Spleen (tissue), 11 donors: ENCODE measurements around the gene EIF4G1. TPM values are rescaled to one million over a fixed set of nuclear protein-coding genes. Genes with fewer than 3 reads are reported as not detected.

Source experiments
- DNase-seq: peaks from one replicate; pipeline ENCODE4 v3.0.0-alpha.2; 2020
- H3K27ac ChIP-seq, 8 donors: fragments of 200-600 bp; sonication (generic) in 7 of 8; 1 replicate in 4 of 8; 2 replicates in 4 of 8; pipeline versions ENCODE4 v1.5.0 to v1.8.0; 2016 to 2021; ENCODE audit warnings: inconsistent platforms in 4 of 8, mild to moderate bottlenecking in 4 of 8, moderate library complexity in 1 of 8
- H3K27me3 ChIP-seq, 7 donors: fragments of 200-600 bp; sonication (generic) in 6 of 7; replicated peaks in 1 of 7; 1 replicate in 4 of 7; 2 replicates in 3 of 7; pipeline versions ENCODE4 v1.5.0 to v1.8.0; 2016 to 2021; ENCODE audit warnings: inconsistent platforms in 3 of 7, mild to moderate bottlenecking in 1 of 7
- H3K36me3 ChIP-seq, 6 donors: fragments of 200-600 bp; sonication (generic) in 5 of 6; 1 replicate in 4 of 6; 2 replicates in 2 of 6; pipeline versions ENCODE4 v1.5.0 to v1.8.0; 2016 to 2021; ENCODE audit warnings: inconsistent platforms in 2 of 6
- H3K4me1 ChIP-seq, 6 donors: fragments of 200-600 bp; sonication (generic) in 5 of 6; 1 replicate in 3 of 6; 2 replicates in 3 of 6; pipeline versions ENCODE4 v1.5.0 to v1.8.0; 2016 to 2021; ENCODE audit warnings: inconsistent platforms in 3 of 6
- H3K4me3 ChIP-seq, 8 donors: fragments of 200-600 bp; sonication (generic) in 7 of 8; 1 replicate in 4 of 8; 2 replicates in 4 of 8; pipeline versions ENCODE4 v1.5.0 to v1.8.0; 2016 to 2021; ENCODE audit warnings: inconsistent platforms in 4 of 8, mild to moderate bottlenecking in 4 of 8, moderate library complexity in 2 of 8
- H3K9me3 ChIP-seq, 8 donors: fragments of 200-600 bp; sonication (generic) in 7 of 8; 1 replicate in 4 of 8; 2 replicates in 4 of 8; pipeline versions ENCODE4 v1.5.0 to v1.8.0; 2016 to 2021; ENCODE audit warnings: inconsistent platforms in 4 of 8
- CTCF ChIP-seq, 11 experiments: fragments of 200-600 bp in 7 of 11; fragments of 450-650 bp in 4 of 11; sonication (generic) in 4 of 11; IDR thresholded peaks in 8 of 11; conservative IDR thresholded peaks in 3 of 11; 1 replicate in 7 of 11; 2 replicates in 4 of 11; pipeline versions ENCODE4 v1.4.0 to v1.8.0; 2016 to 2021; ENCODE audit warnings: antibody characterized with exemption in 11 of 11, inconsistent platforms in 4 of 11, mild to moderate bottlenecking in 1 of 11
- POLR2A ChIP-seq, 3 donors: fragments of 450-650 bp; IDR thresholded peaks; one replicate each; pipeline ENCODE4 v1.5.1; 2017; ENCODE audit warnings: antibody characterized with exemption in 3 of 3, mild to moderate bottlenecking in 1 of 3
- POLR2AphosphoS5 ChIP-seq, 3 donors: sonication (generic); formaldehyde crosslinking; IDR thresholded peaks; one replicate each; pipeline ENCODE4 v1.5.1; 2017; ENCODE audit warnings: antibody characterized with exemption in 3 of 3
- WGBS, 5 donors: extraction: QIAGEN DNeasy Blood & Tissue Kit in 3 of 5; methylation state at CpG; one replicate each; pipeline versions ENCODE4 v1.1.5 to v1.1.7; 2013 to 2018; 5-methylcytosine and 5-hydroxymethylcytosine counted together
- intact Hi-C: fragments of 100-400 bp; cut with DNase I; formaldehyde crosslinking; loops from one replicate; pipeline ENCODE4 v1.15.0; 2023; ENCODE audit warnings: low total_unique reads
- polyA plus RNA-seq, 3 donors: library from polyadenylated mRNA; stranded (reverse); fragments of 200-250 nt; gene quantifications; one replicate each; pipeline ENCODE4 v1.2.1, GENCODE V29; 2013
- total RNA-seq, 7 donors: library from RNA; depleted of rRNA in 3 of 7; stranded (reverse); fragments of >200 nt in 3 of 7; fragmentation: NEBNext Ultra II Directional in 4 of 7; extraction: Animal tissue kit (Norgen Biotek cat#: 25700) in 4 of 7; gene quantifications; one replicate each; pipeline versions ENCODE4 v1.1.0 to v1.2.1, GENCODE V29; 2016 to 2021
- donor health status: healthy with polysubstance abuse.
- donor health status: DM: no; HTN: no; CAD: no; lungs with moderate emphysema.
- donor health status: DM: no; HTN: no; CAD: no.
- donor health status: Bipolar disorder and iron deficiency.
- donor health status: healthy.
- donor health status: DM: no; HTN: no; CAD: no.
- donor health status: DM: yes; HTN: yes; CAD: no.

Gene EIF4G1
- total and polyA plus RNA-seq, 10 donors = 83.4 to 294 (median 230) TPM

- TF ChIP-seq POLR2AphosphoS5 (IDR thresholded peaks at IDR 0.05) (no peak), CTCF (IDR thresholded peaks at IDR 0.05 in 8 of 11, conservative IDR thresholded peaks at IDR 0.05 in 3 of 11) (no peak), POLR2A (IDR thresholded peaks at IDR 0.05) (no peak)
- intact Hi-C loops = no loop called here
- no peaks in the 10 kb centered on the region for H3K36me3 ChIP-seq
- no peak overlapping the region for H3K27ac ChIP-seq
- H3K4me3 ChIP-seq = no peak overlapping the region
- whole genome bisulfite sequencing, 5 donors = 89 to 96% (median 94%) methylated on average over 20 to 21 of the region's 21 CpGs
- no peak for DNase-seq
- H3K4me1 ChIP-seq = no peaks in the 10 kb centered on the region
- H3K27me3 ChIP-seq = peaks cover 0 to 37% (median 3%) of the 10 kb centered on the region in 7 donors
- H3K9me3 ChIP-seq = no peaks in the 10 kb centered on the region
These were observed 22.5 kb upstream of the EIF4G1 start for GRCh38 chr3:184291738-184292445.

DNA sequence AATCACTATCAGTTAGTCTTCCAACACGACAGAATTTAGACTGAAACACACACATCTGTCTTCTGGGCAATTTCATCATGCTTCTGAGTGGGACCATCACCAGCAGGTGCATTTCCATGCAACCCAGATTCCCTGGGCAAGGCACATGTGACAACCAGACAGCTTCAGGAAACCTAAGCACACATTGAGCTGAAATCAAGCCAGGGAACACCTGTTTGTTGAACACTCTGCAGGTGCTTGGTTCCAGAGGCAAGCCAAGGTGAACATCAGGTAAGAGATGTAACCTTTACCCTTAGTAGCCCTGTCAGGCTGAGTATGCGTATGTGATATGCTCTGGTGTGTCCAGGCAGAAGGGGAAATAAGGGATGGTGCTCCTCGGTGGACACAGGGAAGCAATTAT is 18.6 kb upstream of the EIF4G1 start:
- DNase-seq = no peak
- TF ChIP-seq POLR2AphosphoS5 (IDR thresholded peaks at IDR 0.05) = no peak
- TF ChIP-seq CTCF (IDR thresholded peaks at IDR 0.05 in 8 of 11, conservative IDR thresholded peaks at IDR 0.05 in 3 of 11) = no peak
- TF ChIP-seq POLR2A (IDR thresholded peaks at IDR 0.05) = no peak
- Histone ChIP-seq H3K4me3 (no peak overlapping the region), H3K27ac (no peak overlapping the region), H3K36me3 (peaks cover 0 to 9% (median 5%) of the 10 kb centered on the region in 6 donors), H3K27me3 (peaks cover 0 to 14% (median 0%) of the 10 kb centered on the region in 7 donors), H3K9me3 (no peaks in the 10 kb centered on the region), H3K4me1 (peaks cover 13 to 23% (median 19%) of the 10 kb centered on the region in 6 donors)
- 71 to 79% (median 76%) methylated on average over 3 of the region's 3 CpGs for WGBS, 5 donors
- intact Hi-C loops = no loop called here

DNA sequence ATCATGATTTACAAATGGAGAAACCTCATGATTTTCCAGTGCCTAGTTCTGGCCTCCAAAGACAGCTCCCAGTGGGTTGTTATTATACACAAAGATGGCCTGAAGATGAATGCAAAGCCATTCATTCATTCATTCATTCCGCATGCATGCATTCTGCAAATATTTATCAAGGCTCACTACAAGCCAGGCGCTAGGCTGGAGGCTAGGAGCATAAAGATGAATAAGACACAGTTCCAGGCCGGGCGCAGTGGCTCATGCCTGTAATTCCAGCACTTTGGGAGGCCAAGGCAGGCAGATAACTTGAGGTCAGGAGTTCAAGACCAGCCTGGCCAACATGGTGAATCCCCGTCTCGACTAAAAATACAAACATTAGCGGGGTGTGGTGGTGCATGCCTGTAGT is 17.8 kb upstream of the EIF4G1 start:
- TF ChIP-seq CTCF (IDR thresholded peaks at IDR 0.05 in 8 of 11, conservative IDR thresholded peaks at IDR 0.05 in 3 of 11) (no peak), POLR2AphosphoS5 (IDR thresholded peaks at IDR 0.05) (no peak), POLR2A (IDR thresholded peaks at IDR 0.05) (no peak)
- H3K27ac ChIP-seq = no peak overlapping the region
- H3K27me3 ChIP-seq = peaks cover 0 to 5% (median 0%) of the 10 kb centered on the region in 7 donors
- 77 to 92% (median 79%) methylated on average over 7 of the region's 7 CpGs for WGBS, 5 donors
- H3K36me3 ChIP-seq = peaks cover 0 to 17% (median 13%) of the 10 kb centered on the region in 6 donors
- no peak overlapping the region for H3K4me3 ChIP-seq
- peak; percentile 48 for DNase-seq
- H3K9me3 ChIP-seq = no peaks in the 10 kb centered on the region
- peaks cover 14 to 32% (median 26%) of the 10 kb centered on the region in 6 donors for H3K4me1 ChIP-seq
- intact Hi-C loops = no loop called here

DNA sequence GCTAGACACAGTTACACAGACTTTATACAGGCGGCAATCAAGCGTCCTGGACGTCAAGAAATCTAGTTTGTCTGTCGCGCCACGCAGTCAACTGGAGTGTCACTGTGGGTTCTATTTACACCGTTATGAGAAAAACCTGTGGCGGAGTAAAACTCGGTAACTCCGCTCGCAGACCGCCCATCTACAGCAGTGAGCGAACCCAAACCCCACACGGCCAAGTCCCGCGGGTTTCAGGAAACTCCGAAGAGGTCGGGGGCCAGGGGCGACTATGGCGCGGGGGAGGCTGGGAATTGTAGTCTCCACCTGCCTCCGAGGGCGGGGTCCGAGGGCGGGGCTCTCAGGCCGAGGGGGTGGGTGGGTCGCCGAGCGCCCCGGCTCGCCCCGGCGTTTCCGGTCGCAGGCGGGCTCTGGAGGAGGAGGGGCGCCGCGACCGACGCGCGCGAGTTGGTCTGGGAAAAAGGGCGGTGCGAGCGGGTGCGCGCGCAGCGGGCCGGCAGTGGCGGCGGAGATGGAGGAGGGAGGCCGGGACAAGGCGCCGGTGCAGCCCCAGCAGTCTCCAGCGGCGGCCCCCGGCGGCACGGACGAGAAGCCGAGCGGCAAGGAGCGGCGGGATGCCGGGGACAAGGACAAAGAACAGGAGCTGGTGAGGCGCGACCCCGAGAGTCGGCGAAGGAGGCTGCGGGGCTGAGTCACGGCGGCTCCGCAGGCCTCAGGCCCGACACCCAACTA is 15.5 kb upstream of the EIF4G1 start, which contains the start of gene PSMD2:
Gene PSMD2 (plus strand): TSS at position 483 of the 729 bp plus-strand sequence. CDS start 26 bp downstream, at position 509.
- WGBS, 5 donors = 0 to 1% (median 0%) methylated on average over 31 to 78 of the region's 78 CpGs
- Histone ChIP-seq H3K27me3 (no peaks in the 10 kb centered on the region), H3K27ac (peak within 1 kb of the TSS; percentile 69 to 92 (median 88)), H3K9me3 (no peaks in the 10 kb centered on the region), H3K4me3 (peak within 1 kb of the TSS; percentile 58 to 99 (median 88)), H3K36me3 (peaks cover 10 to 40% (median 36%) of the 10 kb centered on the region in 6 donors), H3K4me1 (peaks cover 14 to 41% (median 26%) of the 10 kb centered on the region in 6 donors)
- peak; percentile 99 for DNase-seq
- peak; percentile 92 to 96 (median 93) for TF ChIP-seq POLR2AphosphoS5 (IDR thresholded peaks at IDR 0.05)
- TF ChIP-seq POLR2A (IDR thresholded peaks at IDR 0.05) = peak in 2 of 3 donors; percentile 41 to 71
- TF ChIP-seq CTCF (IDR thresholded peaks at IDR 0.05 in 8 of 11, conservative IDR thresholded peaks at IDR 0.05 in 3 of 11) = peak in 2 of 11 experiments; percentile 16 to 28
- intact Hi-C loops = no loop called here
